COLO668 (cell line): ENCODE results near the gene TOP1.

Experiments
- DNase-seq: peaks from one replicate; lab custom pipeline; 2025; ENCODE audit not compliant: unreplicated experiment; lab: John Stamatoyannopoulos, UW

Gene TOP1

DNA sequence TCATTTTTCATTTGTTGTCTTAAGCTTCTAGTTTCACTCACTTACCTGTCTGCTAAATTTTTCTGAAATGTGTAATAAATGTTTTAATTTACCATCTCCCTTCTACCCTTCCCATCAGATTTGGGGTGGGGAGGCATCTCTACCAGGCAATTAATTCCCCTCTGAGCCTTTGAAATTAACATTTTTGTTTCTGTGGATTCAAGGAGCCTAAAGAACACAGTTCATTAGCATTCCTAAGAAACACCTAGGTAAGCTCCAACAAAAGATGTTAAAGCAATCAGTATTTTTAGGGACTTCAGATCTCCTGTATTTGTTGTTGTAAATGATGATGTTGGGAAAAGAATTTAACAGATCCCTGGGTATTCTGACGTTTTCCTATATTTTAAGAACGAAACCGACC lies 6.6 kb downstream of the TOP1 start:
- DNase-seq = no peak

DNA sequence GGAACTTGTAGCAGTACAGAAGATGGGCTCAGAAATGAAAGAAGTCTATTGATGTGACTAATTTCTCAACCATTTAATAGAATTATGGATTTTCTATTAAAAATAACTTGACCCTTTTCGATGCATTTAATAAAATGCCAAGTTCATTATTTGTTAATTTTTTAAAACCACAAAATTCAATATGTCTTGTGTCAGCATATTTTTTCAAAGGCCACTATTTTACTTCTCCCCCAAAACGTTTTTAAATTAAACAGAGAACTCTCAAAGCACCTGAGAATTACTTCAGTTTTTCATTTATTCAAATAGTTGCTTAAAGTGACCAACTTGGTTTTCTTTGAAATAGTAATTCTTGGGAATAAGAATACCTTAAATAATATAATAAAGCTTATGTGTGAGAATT lies 8.6 kb downstream of the TOP1 start:
- DNase-seq = no peak

DNA sequence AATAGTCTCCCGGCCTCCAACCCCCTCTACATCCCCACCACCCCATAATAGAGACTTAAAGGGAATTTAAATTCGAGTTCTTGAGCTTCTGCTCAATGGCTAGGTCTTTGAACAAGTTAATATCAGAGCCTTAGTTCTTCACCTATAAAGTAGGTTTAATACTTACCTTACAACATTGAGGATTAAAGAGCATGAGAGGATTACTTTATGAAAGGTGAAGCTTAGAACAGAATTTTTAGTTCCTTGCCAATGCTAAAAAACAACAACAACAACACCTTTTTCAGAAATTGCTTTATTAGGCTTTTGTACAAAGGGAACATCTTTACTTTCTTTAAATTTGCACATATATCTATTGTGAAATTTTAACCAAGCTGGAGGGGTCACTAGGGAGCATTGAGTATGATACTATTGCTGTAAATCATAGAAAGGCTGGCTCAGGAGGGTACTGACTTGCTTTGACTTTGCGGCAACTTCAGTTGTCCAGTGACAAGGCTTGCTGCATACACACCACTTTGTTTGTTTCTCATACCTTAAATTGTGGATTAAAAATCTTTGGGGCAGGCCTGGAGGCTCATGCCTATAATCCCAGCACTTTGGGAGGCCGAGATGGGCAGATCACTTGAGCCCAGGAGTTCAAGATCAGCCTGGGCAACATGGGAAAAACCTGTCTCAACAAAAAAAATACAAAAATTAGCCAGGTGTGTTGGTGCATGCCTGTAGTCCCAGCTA lies 9.7 kb downstream of the TOP1 start:
- DNase-seq = no peak

DNA sequence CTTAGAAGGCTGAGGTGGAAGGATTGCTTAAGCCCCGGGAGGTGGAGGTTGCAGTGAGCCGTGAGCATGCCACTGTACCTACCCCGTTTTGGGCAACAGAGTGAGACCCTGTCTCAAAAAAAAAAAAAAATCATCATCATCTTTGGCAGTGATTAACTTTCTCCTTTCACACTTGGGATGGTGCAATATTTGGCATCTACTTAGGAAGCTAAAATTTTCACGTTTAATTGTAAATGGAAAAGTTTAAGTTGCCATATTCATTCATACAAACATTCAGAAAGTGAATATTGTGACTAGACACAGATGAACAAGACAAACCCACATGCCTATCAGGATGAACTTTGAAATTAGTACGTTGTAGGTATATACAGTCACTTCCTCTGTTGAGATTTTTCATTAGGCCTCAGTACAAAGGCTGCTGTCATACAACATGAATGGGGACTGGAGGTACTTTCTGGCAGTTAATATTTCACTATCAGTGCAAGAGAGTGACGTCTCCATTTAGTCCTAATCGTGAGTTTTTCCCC lies 10.3 kb downstream of the TOP1 start:
- no peak for DNase-seq

DNA sequence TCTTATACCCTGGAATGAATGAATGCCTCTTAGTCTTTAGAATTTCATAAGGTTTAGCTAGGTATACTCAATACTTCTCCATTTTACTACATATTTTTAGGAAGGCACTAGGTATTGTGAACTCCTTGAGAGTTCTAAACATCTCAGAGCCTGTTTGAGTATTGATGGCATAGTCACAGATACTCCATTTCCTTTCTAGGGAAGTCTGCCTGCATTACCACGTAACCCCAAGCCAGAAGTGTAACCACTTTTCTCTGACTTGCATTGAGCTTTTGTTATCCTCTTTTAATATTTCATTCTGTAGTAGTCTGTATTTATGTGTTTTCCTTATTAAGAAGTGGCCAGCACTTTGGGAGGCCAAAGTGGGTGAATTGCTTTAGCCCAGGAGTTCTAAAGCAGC lies 12.2 kb downstream of the TOP1 start:
- DNase-seq = no peak

DNA sequence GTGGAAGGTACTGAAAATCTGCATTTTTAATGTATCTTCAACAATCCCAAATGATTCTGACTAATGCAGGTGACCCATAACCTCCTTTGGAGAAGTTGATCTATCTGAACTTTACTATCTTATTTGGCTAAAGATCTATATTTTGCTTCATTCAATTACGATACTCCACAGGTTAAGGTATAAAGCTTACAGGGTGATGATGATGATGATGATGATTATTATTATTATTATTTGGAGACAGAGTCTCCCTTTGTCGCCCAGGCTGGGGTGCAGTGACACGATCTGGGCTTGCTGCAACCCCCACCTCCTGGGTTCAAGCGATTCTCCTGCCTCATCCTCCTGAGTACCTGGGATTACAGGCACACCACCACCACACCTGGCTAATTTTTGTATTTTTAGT lies 13.1 kb downstream of the TOP1 start:
- no peak for DNase-seq

DNA sequence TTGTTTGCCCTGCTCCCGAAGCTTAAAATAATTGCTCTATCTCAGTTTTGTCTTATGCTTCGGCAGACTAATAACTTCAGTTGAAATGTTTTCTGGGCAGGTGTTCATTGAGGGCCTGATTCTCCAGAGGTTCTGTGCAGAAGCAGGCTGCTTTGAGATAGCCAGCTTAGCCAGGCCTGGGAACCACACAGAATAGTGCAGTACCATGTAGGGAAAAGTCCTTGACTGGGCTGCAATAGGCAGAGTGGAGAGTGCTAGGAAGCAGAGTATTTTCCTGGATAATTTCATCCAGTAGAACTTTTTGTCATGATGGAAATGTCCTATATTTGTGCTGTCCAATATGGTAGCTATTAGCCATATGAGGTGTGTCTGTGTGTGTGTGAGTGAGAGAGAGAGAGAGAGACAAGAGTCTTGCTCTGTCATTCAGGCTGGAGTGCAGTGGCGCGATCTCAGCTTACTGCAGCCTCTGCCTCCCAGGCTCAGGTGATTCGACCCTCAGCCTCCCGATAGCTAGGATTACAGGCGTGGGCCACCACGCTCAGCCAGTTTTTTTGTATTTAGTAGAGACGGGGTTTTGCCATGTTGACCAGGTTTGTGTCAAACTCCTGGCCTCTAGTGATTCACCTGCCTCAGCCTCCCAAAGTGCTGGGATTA lies 15.9 kb downstream of the TOP1 start:
- DNase-seq = no peak

DNA sequence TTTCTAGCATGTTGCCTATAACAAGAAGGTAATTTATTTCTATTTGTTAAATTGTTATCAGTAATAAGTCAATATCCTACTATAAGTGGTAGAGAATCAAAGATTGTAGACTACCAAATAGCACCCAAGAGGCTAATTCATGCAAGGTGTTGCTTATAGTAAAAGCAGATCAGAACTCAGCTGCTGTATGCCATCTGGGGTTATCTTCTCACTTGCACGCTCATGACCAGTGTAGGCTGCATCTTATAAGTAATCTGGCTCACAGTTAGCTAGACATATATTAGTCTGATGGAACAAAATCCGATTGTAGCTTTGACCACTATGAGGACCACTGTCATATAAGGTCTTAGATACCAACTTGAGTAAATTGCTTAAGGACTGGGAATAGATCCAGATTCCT lies 17.0 kb downstream of the TOP1 start:
- DNase-seq = no peak

DNA sequence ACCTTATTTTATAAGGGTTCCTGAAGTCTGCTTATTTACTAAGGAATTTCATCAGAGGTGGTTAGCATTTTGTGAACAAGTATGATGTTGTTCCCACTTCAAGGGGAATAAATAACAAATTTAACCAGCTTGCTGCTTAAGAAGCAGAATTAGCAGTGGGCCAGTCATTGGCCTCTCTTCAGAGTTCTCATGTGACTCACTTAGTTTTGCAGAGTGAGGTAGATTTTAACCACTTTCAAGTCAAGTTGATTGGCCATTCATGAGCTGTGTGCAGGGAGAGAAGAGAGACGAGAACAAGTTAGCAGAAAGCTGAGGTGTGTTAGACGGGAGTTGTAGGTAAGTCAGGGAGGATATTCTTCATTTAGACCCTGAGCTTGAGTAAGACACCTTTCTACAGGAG lies 18.1 kb downstream of the TOP1 start:
- no peak for DNase-seq

DNA sequence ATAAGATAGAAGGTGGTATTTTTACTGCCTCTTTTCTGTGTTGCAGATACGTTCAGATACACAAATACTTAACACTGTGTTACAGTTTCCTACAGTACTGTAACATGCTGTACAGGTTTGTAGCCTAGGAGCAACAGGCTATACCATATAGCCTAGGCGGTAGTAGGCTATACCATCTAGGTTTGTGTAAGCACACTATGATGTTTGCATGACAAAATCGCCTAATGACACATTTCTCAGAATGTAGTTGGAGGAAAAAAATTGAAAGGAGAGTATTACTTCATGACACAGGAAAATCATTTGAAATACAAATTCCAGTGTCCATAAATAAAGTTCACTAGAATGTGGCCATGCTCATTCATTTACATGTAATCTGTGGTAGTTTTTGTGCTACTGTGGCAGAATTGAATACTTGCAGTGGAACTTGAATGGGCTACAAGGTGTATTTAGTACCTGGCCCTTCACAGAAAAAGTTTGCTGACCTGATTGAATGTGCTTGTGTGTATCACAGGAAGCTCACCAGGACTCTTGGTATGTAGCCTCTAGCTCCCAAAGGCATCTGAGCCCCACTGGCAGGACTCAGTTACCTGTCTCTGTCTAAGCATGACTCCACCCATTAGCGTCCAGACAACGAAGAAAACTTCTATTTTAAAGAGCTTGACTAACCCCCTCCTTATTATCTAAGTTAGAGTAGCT lies 18.8 kb downstream of the TOP1 start:
- DNase-seq = no peak

DNA sequence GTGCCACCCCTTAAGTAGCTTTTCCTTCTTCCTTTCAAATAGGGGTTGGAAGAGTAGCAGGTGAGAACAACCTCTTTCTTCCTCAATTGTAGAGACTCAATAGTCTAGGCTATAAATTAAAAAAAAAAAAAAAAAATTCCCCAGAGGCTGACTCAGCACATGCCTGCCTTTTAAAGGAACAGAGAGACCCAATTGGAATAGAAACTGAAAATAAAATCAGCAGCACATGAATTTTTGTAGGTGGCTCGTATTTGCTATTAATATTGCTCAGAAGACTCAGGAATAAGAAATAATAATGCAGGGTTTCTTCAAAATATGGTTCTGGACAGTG lies 19.3 kb downstream of the TOP1 start:
- no peak for DNase-seq

DNA sequence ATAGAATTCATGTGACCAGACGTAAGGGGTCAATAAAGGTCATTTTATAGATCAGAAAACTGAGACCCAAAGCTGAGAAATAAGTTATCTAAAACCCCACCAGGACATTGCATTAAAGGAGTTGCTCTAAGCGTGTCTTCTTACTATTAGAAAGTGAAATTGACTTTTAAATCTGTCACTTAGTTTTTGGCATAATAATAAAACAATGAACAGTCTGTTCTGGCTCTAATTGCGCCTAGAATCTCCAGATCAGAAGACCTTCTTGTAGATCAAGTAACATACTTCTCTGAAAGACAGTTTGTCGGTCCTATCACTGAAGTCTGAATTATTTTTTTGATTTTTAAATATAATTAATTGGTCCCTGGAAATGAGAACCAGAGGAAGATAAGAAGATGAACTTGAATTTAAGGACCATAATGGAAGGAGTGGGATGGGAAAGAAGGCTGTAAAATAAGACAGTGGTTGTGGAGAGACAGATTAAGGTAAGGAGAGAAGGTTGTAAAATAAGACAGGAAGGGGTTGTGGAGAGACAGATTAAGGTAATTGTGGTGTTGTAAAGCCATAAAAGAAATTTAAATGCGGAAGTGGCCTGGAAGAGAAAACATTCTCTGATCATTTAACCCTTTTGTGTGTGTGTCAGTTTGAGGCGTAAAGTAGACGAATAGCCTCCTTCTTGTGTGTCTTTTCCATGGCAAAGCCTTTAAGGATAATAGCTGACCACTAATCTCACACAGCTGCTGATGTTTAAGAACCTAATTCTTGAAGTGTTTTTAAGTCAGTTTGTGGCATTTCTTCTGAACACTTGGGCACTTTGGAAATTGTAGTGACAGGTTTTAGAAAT lies 20.1 kb downstream of the TOP1 start:
- DNase-seq = no peak

DNA sequence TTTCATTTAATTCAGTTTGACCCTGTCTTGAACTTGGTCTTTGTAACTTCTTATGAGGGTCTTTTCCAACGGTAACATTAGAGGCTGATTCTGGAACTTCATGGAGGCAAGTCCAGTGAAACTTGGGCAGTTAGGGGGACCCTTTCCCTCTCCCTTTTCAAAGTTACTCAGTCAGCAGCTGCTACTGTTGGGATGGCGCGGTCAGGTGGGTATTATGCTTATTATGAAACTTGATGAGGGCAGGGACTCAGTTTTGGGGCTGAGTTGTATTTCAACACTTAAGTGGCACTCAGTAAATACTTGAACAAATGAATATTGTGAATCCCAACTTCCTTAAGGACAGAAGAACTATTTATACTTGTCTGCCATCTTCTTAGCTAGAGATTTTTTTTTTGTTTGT lies 20.8 kb downstream of the TOP1 start:
- no peak for DNase-seq

DNA sequence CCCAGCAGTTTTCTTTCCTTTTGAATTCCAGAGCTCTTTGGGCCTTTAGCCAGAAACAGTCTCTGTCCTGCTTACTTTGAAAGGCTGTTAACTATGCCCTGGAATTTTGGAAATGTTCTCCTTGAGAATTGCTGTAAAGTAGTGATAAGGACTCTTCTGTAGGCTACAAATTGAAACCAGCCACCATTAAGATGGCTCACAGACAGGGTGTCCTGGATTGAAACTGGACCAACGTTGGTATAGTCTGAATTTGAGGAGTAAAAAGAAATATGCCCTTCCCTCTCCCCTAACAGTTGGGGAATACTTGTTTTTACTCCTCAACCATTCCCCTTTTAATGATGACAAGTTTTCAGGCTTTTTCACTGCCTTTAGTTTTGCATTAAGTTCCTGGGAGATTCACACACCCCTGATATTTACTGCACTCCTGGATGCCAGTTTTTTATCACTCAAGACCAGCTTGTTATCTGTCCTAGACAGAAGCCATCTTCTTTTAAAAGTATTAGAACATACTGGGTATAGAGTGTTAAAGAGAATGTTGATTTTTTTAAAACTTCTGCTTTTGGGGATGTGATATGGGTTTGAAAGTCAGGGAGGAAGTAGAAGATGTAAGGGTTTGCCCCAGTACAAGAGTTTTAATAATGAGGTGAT lies 21.9 kb downstream of the TOP1 start:
- DNase-seq = no peak

DNA sequence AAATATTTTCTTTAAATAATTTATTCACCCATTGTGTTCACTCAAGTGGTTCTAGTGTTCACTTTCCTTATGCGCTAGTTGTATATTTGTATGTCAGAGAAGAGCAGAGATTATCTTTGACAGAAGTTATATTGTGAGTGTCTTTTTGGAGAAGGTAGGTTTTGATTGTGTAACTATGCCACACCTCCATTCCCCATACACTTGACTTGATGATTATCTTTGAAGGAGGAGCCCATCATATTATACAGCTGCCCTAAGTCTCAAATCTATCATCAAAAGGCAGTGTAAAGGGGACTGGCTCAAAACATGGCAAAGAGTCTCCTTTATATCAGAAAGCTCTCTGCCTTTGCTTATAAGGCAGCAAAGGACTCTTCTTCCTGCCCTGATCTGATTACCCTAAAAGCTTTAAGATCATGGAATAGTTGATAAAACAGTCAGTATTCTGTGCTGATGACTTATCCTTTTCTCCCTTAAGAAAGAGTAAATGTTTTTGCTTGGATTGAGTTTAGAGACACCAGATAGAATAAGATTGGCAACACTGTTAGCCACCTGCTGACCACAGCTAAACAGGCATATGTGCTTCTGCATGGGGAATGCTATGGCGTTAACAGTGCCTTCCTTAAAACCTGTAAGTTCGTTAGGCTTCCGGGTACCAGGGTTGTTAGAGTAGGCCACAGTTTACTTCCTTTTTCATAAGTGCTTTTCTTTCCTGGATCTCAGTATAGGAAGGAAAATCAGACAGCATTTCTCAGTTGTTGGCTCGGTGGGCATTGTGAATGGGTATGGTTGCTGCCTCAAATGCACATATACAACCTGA lies 22.6 kb downstream of the TOP1 start:
- DNase-seq = no peak

DNA sequence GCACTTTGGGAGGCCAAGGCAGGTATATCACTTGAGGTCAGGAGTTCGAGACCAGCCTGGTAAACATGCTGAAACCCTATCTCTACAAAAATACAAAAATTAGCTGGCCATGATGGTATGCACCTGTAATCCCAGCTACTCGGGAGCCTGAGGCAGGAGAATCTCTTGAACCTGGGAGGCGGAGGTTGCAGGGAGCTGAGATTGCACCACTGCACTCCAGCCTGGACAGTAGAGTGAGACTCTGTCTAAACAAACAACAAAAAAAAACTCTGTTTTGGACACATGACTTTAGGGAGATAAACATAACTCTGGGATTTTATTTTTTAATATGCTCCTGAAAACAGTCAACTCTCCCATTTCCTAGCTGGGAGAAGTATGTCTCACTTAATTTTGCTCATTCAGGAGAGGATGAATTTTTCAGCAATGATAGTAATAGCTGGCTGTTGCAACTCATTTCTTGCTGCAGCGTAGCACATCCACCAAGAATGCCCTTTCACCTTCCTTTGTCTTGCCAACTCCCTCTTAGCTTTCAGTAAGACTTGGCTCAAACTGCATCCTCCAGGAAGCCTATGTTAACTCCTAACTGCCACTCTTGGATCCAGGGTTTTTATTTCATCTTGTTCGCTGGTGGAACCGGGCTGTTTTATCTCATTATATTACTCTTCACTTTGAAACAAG lies 24.3 kb downstream of the TOP1 start:
- DNase-seq = no peak

DNA sequence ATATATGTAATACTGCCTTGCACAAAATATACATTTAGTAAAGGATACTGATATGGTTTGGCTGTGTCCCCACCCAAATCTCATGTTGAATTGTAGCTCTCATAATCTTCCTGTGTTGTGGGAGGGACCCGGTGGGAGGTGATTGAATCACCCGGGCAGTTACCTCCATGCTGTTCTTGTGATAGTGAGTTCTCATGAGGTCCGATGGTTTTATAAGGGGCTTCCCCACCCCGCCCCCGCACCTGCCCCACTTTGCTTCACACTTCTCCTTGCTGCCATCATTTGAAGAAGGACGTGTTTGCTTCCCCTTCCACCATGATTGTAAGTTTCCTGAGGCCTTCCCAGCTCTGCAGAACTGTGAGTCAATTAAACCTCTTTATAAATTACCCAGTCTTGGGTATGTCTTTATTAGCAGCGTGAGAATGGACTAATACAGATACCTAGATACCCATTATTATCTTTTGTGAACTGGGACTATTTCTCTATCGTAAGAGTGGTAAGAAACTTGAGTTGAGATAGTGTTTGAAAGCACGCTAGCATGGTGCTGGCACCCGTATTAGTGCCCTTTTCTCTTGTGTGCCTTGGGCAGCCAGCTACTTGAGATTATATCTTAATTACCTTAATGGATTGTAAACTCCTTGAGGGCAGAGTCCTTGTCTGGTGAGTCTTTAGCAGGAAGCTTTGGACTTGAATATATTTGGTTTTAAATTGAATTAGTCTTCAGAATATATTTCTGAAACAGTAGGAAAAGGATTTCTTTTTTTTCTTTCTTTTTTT lies 25.6 kb downstream of the TOP1 start:
- DNase-seq = no peak

DNA sequence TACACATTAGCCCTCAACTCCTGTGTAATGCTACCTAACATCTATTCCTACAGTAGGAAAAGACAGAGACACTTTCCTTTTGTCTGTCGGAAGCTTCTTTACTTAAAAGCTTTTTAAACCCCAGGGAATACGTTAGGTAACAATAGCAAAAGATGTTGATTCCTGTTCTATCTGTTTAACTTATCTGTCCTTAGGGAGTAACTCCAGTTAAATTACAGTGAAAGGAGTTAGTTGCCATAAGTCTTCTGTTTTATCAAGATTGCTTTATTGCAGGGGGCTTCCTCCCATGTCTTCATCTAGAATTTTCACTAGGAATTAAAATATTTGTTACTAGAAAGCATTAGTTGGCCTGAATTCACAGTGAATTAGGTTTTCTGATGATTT lies 26.2 kb downstream of the TOP1 start:
- DNase-seq = no peak

DNA sequence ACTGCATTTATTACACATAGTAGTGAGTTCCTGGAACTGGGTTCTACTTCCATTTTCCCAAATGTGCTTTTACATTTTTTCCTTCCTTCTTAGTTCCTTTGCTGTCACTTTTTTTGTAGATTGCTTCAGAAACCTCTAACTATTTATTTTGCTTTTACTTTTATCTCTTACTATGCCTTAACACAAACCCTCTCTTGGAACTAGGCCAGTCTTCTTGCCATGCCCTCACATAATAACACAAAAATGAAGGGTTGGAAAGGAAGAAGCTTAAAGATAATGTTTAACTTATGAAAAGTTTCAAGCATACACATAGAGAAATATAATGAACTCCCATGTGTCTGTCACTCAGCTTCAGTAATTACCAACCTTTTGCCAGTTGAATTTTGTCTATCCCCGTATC lies 27.1 kb downstream of the TOP1 start:
- DNase-seq = no peak
